Measurements from ENCODE around the gene P2RY2. TPM values are rescaled to one million over a fixed set of nuclear protein-coding genes. Genes with fewer than 3 reads are reported as not detected.

The P2RY2 gene
- total RNA-seq, 1 experiment from 2014 or later: 1.0 TPM

DNA sequence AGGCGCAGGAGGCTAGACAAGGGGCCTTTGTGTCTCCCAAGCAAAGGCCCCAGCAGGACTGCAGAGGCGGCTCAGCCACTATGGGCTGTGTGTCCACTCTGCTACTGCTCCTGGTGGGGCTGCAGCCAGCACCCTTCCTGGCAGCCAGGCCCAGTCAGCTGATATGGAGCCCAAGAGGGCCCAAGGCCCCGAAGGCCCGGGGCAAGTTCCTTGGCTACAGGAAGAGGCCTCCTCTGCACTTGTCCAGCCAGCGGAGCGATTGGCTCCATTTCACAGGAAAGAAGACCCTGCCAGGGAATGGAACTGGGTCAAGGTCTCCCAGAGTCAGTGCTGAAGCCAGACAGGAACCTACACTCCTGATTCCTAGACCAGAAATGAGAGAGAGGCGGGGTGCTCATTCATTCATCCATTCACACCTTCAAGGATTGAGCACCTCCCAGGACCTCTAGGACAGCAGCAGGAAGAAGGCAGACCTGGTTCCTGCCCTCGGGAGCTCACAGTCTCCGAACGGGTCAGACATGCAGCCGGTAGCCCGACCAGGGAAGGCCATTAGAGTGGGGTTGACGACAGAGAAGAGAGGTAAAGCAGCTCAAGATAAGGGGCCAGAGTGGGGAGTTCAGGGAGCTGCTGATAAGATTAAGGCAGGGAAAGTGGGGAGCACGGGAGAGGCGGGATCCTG is 811 bp upstream of the P2RY2 start:
- Mint-ChIP-seq H3K27me3 (ENCODE audit: insufficient read depth, unreplicated experiment) (no peaks in the 10 kb centered on the region), H3K4me3 (ENCODE audit: unreplicated experiment) (peak overlapping the region; percentile 73), H3K9me3 (ENCODE audit: unreplicated experiment) (no peaks in the 10 kb centered on the region), H3K36me3 (ENCODE audit: insufficient read depth, unreplicated experiment) (no peaks in the 10 kb centered on the region), H3K4me1 (ENCODE audit: insufficient read depth, unreplicated experiment) (peaks cover 6% of the 10 kb centered on the region), H3K27ac (ENCODE audit: low read depth, unreplicated experiment) (no peak overlapping the region)
- BruUV-seq (replicated peaks): no TSS peak
- CTCF ChIA-PET: interaction anchor here (0.6 to 2.2 kb wide), 14 partner anchors 10 to 536 kb away, joined by 3 to 22 read pairs (median 3); no protein-coding TSS in a partner anchor
- intact Hi-C loops (cut with micrococcal nuclease): no loop called here
- TF ChIP-seq, protein P1, sequence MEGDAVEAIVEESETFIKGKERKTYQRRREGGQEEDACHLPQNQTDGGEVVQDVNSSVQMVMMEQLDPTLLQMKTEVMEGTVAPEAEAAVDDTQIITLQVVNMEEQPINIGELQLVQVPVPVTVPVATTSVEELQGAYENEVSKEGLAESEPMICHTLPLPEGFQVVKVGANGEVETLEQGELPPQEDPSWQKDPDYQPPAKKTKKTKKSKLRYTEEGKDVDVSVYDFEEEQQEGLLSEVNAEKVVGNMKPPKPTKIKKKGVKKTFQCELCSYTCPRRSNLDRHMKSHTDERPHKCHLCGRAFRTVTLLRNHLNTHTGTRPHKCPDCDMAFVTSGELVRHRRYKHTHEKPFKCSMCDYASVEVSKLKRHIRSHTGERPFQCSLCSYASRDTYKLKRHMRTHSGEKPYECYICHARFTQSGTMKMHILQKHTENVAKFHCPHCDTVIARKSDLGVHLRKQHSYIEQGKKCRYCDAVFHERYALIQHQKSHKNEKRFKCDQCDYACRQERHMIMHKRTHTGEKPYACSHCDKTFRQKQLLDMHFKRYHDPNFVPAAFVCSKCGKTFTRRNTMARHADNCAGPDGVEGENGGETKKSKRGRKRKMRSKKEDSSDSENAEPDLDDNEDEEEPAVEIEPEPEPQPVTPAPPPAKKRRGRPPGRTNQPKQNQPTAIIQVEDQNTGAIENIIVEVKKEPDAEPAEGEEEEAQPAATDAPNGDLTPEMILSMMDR (IDR thresholded peaks at IDR 0.05; ENCODE audit: unreplicated experiment): no peak
- POLR2A ChIA-PET: interaction anchor here (0.6 to 1.7 kb wide), 6 partner anchors 8 to 1236 kb away, joined by 3 to 4 read pairs (median 3); no protein-coding TSS in a partner anchor
- no peak for DNase-seq (ENCODE audit: unreplicated experiment)

DNA sequence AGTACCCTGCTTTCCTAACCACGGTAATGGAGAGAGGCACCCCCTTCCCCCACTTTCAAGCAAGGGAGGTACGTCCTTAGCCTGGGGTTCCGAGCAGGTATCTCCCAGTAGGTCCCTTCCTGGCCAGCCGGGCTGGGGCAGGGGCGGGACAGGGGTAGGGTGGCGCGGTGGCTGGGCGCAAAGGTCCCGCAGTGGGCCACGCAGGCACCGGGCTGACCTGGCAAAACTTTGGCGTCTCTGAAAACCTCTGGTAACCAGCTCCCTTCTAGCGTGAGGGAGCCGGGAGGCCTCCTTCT is 323 bp upstream of the P2RY2 start:
- Mint-ChIP-seq H3K4me1 (ENCODE audit: insufficient read depth, unreplicated experiment) (peaks cover 6% of the 10 kb centered on the region), H3K27ac (ENCODE audit: low read depth, unreplicated experiment) (no peak overlapping the region), H3K9me3 (ENCODE audit: unreplicated experiment) (no peaks in the 10 kb centered on the region), H3K36me3 (ENCODE audit: insufficient read depth, unreplicated experiment) (no peaks in the 10 kb centered on the region), H3K27me3 (ENCODE audit: insufficient read depth, unreplicated experiment) (no peaks in the 10 kb centered on the region), H3K4me3 (ENCODE audit: unreplicated experiment) (peak overlapping the region; percentile 73)
- CTCF ChIA-PET: interaction anchor here (0.6 to 2.2 kb wide), 14 partner anchors 11 to 536 kb away, joined by 3 to 22 read pairs (median 3); no protein-coding TSS in a partner anchor
- TF ChIP-seq, protein P1 (IDR thresholded peaks at IDR 0.05; ENCODE audit: unreplicated experiment): no peak
- intact Hi-C loops (cut with micrococcal nuclease): loop anchor here (2.0 kb wide), 1 partner anchor 23 kb away; no protein-coding TSS in a partner anchor
- POLR2A ChIA-PET: interaction anchor here (0.6 to 0.7 kb wide), 4 partner anchors 8 to 1235 kb away, joined by 3 read pairs; no protein-coding TSS in a partner anchor
- DNase-seq (ENCODE audit: unreplicated experiment): no peak
- BruUV-seq (replicated peaks): no TSS peak

DNA sequence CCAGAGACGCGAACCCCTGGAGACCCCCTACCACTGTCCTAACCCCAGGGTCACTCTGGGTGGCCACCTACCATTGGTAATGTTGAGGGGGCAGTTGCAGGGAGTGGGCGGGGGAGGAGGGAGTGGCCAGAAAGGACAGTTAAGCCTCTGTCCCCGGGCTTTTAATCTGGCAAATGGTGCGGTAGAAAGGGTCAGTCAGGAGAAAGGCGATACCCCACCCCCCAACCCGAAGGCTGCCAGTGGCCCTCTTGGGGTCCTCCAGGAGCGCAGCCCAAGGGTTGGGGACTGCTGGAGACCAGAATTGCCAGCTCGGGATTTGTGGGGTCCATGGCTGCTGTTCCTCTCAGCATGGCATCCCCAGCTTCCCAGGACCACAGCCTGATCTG is 742 bp downstream of the P2RY2 start:
- H3K4me1 Mint-ChIP-seq (ENCODE audit: insufficient read depth, unreplicated experiment): peaks cover 6% of the 10 kb centered on the region
- TF ChIP-seq, protein P1 (IDR thresholded peaks at IDR 0.05; ENCODE audit: unreplicated experiment): no peak
- DNase-seq (ENCODE audit: unreplicated experiment): no peak
- intact Hi-C loops (cut with micrococcal nuclease): loop anchor here (2.0 kb wide), 1 partner anchor 24 kb away; no protein-coding TSS in a partner anchor
- no peak overlapping the region for H3K27ac Mint-ChIP-seq (ENCODE audit: low read depth, unreplicated experiment)
- no TSS peak for BruUV-seq (replicated peaks)
- no peaks in the 10 kb centered on the region for H3K27me3 Mint-ChIP-seq (ENCODE audit: insufficient read depth, unreplicated experiment)
- POLR2A ChIA-PET: interaction anchor here (0.6 kb wide), 1 partner anchor 20 kb away, joined by 3 read pairs; no protein-coding TSS in a partner anchor
- CTCF ChIA-PET: interaction anchor here (1.4 to 1.5 kb wide), 3 partner anchors 14 to 25 kb away, joined by 8 to 9 read pairs (median 8); no protein-coding TSS in a partner anchor
- no peaks in the 10 kb centered on the region for H3K9me3 Mint-ChIP-seq (ENCODE audit: unreplicated experiment)
- H3K4me3 Mint-ChIP-seq (ENCODE audit: unreplicated experiment): peak overlapping the region; percentile 73
- no peaks in the 10 kb centered on the region for H3K36me3 Mint-ChIP-seq (ENCODE audit: insufficient read depth, unreplicated experiment)

DNA sequence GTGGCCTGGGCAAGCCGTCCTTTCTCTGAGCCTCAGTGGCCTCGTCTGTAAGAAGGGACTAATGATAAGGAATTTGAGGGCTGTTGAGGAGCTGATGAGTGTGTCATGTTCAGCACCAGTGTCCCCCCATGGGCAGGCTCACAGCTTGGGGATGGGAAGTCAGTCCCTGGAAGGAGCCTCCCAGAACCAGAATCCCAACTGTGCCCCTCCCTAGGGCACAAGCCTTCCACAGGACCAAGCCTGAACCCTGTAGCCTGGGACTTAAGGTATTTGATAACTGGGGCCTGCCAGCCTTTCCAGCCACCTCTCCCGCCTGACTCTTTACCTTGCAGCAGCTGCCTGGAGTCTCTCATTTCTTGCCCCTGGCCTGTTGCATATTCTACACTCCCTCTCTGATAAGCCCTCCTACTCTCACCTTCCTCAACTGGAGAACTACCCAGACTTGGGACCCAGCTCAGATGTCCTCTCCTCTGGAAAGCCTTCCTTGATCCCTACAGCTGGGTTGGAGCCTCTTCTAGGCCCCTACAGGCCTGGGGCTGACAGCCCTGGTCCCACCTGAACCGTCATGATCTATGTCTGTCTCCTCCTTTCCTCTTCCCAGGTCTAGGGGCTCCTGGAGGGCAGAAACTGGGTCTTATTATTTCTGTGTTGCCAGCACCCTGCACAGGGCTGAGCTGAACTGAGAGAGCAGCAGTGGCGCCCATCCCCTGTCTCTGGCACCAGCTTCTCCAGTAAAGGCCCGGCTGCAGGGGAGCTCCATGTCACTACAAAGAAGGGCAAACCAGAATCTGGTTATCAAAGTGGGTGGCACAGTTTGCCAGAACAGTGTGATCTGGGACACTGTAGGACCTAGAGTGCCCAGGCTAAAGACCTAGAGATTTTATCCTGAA is 1.6 kb downstream of the P2RY2 start:
- no TSS peak for BruUV-seq (replicated peaks)
- intact Hi-C loops (cut with micrococcal nuclease): loop anchor here (2.0 kb wide), 1 partner anchor 25 kb away; no protein-coding TSS in a partner anchor
- no peaks in the 10 kb centered on the region for H3K36me3 Mint-ChIP-seq (ENCODE audit: insufficient read depth, unreplicated experiment)
- peaks cover 6% of the 10 kb centered on the region for H3K4me1 Mint-ChIP-seq (ENCODE audit: insufficient read depth, unreplicated experiment)
- no peak overlapping the region for H3K27ac Mint-ChIP-seq (ENCODE audit: low read depth, unreplicated experiment)
- H3K9me3 Mint-ChIP-seq (ENCODE audit: unreplicated experiment): no peaks in the 10 kb centered on the region
- TF ChIP-seq, protein P1 (IDR thresholded peaks at IDR 0.05; ENCODE audit: unreplicated experiment): no peak
- H3K27me3 Mint-ChIP-seq (ENCODE audit: insufficient read depth, unreplicated experiment): no peaks in the 10 kb centered on the region
- CTCF ChIA-PET: interaction anchor here (0.6 to 1.5 kb wide), 7 partner anchors 13 to 339 kb away, joined by 3 to 9 read pairs (median 3); no protein-coding TSS in a partner anchor
- DNase-seq (ENCODE audit: unreplicated experiment): no peak
- POLR2A ChIA-PET: interaction anchor here (0.7 kb wide), 1 partner anchor 34 kb away, joined by 3 read pairs; no protein-coding TSS in a partner anchor
- peak overlapping the region; percentile 73 for H3K4me3 Mint-ChIP-seq (ENCODE audit: unreplicated experiment)
